Stimulated activated CD4-positive, alpha-beta T cell treated with anti-CD3 and anti-CD28 coated beads, Interleukin-2, amount 100 ng/mL, for 24 hours (primary cell): ENCODE data around the gene FKBP1A.

Experiments
- DNase-seq, 2 donors: peaks; one replicate each; pipeline ENCODE4 v3.0.0-alpha.2; 2020

Gene FKBP1A

DNA sequence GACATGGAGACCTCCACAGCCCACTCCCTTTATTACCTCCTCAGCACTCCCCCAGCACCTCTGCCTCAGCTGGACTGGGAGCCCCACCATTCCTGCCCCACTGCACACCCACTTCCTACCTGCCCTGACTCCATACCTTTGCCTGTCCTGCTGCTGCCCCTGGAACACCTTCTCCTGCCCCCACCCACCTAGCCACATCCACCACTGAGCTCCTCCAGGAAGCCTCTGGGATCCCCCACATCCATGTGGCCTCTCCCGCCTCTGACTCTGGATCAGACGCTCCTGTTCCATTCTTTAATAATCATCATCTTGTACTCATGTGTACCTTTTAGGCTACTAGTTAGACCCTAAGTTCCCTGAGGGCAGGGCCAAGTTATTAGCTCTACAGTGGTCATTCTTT lies 61.8 kb downstream of the FKBP1A start:
- DNase-seq = no peak

DNA sequence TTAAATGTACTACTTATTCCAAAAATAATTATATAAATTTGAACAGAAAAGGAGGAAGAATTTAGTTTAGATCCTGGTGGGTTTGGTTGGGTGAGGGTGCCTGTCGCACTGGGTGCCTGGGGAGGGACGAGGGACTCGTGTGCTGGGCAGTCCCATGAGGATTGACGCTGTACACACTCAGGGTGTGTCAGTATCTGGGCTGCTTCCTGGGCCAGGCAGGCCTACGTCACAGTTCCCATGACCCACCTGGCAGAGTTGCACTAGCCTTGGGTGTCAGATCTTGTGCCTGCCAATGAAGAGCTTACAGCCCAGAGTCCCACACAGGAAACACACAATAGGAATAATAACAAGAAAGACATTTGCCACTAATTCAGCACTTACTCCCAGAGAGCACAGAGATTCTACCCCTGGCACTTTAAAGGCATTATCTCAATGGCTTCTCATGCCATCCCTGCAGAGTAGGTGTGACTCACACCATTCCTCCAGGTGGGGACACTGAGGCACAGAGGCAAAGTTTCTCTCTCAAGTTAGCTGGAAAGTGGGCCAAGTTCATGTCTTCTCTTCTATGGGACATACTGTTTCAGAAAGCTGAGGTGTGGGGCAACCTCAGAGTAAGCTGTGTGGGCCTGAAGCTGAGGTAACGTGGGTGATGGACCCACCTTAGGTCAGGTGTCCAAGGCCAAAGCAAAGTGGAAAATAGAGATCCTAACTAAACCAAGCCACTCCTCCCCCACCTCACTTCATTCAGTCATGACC lies 62.6 kb downstream of the FKBP1A start:
- DNase-seq = peak in 1 of 2 donors; percentile 35

DNA sequence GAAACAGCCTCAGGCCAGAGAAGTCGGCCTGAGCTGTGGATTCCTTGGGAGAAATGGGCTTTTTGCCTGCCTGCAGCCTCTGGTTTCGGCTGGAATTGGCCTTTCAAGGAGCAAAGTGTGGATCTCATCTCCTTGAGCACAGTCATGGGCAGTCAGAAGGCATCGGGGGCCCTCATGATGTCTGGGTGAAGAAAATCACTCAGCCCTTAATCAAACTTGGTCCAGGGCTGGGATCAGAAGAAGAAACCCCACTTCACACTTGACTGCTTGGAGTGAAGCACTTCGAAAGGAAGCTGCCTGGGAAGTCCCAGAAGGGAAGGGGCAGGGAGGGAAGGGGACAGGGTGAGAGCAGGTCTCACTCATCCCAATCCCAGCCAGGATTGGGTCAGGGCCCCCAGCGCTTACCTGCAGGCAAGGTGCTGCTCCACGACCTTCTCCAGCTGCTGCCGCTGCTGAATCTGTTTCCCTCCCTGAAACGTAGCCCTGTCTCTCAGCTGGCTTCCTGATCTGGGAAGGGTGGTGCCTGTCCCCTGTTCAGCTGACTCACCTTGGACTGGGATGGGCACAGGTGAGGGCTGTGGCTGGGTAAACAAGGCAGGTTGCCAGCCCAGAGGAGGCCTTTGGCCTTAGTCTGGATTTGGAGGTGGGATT lies 64.0 kb downstream of the FKBP1A start, which contains the start of gene SDCBP2:
Gene SDCBP2, minus strand, starts transcription at position 460 of the 651 bp plus-strand sequence. CDS start 8,723 bp downstream, outside the sequence.
- DNase-seq = no peak

DNA sequence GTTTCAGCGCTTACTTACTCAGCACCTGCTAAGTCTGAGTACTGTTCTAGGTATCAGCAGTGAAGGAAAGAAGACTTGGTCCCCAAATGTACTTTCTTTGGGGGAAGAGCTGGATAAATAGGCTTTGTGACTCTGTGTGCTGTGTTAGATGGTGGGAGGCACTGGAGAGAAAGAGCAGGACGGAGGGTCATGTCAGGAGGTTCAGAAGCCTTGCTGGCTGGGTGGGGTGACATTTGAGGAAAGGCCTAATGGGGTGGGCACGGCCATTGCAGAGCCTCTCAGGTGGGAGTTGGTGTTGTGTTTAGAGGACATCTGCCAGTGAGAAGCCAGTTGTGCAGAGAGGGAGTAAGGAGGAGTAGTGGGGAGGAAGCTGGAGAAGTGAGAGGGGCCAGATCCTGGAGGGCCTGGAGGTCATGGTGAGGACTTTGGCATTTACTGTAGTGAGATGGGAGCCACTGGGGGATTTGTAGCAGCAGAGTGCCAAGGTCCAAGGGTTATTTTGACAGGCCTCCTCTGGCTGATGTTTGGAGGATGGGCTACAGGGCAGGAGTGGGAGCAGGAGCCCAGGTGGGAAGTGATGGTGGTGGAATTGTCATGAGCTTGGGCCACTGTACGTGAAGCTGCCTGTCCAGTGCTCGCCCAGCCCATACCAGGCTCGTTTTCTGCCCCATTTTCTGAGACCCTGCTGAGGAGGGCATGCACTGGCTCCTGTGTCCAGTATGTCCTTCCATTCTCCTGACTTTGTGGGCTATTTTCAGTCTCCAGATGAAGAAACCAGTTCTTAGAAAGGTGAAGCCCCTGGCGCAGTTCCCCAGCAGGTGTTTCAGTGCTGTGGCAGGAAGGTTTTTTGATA lies 64.8 kb downstream of the FKBP1A start:
- DNase-seq = no peak

DNA sequence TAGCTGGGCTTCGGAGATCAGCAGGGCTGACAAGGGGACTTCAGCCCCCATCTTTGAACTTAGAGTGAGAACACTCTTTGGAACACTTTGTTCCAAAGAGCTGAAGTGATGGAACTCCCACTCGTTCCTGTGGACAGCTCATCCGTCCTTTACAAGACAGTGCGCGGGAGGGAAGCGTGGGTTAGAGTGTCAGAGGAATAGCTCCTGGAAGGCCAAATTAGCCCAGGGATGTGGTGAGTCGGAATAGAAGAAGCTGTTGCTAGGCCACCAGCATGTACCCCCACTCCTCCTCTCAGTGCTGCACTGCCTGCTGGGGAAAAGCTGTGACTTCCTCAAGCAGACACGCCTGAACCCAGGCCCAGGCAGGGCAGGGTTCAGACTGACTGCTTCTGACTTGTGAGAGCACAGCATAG lies 65.6 kb downstream of the FKBP1A start:
- DNase-seq = no peak

DNA sequence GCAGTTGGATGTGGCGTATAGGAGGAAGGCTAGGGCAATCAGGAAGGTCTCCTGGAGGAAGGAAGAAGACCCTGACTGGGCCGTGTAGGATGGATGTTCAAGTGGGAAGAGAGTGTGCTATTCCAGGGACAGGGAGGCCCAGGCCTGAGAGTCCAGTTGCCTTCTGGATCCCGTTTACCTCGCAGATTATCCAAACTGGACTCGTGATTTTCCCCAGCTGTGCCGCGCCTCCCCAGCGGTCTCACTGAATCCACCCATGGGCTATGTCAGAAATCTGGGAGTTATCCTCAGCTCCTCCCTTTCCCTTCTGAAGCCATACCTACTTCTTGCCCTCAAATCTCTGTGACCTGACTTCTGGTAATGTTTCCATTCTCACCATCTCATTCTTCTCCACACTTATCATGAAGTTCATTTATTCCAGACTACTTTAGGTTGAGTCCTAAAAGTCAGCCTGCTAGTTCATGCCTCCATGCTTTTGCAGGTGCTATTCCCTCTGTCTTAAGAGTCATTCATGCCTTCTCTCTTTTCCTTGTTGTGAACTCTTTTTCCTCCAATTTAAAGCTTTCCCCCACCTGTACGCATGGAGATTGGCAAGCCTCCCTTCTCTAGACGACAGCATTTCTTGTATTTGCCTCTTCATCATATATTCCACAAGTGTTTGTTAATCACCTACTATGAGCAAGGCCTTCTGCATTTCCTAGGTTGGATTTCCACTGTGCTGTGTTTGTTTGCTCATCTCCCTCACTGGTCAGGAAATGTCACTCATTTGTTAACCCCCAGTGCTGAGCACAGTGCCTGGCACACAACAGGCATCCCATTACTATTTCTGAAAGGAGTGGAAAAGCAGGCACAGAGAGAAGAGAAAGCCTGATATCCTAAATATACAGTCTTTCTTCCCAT lies 66.6 kb downstream of the FKBP1A start:
- DNase-seq = no peak

DNA sequence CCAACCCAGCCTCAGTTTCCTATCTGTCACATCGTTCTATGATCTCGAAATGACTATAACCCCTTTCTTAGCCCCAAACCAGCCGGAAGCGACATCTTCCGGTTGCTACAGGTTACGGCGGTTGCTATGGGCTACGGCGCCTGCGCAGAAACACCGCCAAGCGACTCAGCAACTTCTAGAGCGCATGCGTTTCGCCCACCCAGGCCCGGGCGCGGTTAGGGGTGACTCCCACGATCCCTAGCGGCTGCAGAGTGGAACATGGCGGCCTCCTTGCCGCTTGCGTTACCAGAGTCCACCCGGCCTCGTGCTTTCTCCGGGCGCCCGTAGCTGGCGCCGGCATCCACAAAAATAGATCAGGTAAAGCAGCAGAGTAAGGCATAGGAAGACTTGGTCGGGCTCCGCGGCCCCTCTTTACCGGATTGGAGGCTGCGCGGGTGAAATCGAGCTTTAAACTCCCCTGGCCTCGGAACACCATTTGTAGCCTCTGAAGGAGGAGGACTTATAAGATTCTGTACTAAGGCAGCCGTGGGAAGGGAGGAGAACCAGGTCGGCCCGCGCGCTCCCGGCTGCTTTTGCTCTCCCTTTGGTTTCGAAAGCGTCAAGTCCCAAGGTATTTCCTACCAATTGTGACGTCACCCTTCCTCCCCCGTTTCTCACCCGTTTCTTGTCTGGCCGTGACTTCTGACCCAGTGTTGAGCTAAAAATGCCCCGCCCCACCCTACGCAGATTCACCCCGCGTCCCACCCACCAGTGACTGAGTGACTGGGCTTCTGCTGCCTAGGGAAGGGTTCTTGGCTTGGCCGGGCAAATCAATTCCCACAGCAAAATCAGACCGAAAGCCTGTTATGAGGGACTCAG lies 67.5 kb downstream of the FKBP1A start:
- DNase-seq = peak; percentile 99

DNA sequence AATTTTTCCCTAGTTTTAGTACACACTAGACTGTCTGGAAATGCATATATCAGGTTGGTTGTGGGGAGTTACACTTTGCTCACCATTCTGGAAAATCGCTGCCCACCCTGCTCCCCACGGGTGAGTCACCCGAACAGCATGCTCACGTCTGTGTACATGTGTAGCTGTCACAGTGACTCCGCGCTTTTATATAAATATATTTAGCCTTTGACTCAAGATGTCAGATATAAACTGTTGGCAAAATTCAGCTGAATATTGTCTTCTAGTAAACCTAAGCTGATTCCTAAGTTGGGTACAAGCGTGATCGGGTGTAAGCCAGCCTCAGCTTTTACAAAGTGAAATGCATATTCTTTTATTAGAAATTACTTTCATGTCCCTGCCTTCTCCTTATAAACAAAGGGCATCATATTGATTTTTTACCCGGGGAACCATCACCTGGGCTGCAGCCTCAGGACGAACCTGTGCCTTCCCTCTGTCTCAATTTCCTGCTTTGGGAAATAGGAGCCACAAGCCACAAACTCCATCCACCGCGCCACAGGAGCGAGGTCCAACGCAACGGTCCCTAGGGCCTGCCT lies 68.2 kb downstream of the FKBP1A start:
- DNase-seq = peak; percentile 24 to 39

DNA sequence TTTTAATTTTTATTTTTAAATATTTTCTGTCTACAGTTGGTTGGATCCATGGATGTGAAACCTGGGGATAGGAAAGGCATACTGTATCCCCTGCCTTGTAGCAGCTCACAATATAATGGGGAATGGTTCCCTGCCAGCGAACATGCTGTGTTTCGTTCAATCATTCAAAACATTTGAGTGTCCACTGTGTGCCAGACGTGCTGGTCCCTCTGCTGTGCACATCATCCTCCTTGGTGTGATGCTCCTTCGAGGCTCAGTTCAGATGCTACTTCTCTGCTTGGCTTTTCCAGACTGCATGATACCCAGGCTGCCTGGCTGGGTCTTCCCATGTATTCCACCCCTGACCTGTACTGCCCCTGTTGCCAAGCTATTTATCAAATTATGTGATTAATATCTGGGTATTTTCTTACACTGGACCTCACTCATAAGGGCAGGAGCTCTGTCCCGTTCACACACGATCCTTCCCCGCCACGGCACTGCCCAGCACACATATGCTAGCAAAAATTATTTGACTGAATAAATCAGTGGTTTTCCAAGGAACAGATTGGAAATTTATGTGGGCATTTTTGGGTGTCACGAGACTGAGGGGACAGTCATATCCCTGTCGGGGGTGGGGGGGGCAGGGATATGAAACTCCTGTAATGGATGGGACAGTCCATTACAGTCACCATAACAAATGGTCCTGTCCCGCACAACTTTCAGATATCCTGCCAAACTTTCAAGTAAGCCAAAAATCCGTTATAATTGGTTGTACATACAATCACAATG lies 68.8 kb downstream of the FKBP1A start:
- DNase-seq = no peak

DNA sequence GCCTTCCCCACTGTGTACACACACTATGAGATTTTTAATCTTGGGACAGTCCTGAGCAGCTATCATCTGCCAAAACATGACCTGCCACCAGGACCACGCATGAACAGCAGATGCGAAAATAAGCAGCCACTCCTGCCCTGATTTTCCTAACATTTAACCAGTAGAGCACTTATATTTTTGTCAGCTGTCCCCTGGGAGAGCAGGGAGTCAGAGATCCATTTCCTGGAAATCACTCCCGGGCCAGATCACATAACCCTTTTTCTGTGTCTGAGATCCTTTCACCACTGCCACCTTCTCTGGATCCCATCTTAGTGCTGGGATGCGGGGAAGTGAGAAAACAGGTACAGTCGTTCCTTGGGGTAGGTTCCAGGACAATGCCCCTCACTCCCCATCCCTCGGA lies 69.6 kb downstream of the FKBP1A start:
- DNase-seq = no peak

DNA sequence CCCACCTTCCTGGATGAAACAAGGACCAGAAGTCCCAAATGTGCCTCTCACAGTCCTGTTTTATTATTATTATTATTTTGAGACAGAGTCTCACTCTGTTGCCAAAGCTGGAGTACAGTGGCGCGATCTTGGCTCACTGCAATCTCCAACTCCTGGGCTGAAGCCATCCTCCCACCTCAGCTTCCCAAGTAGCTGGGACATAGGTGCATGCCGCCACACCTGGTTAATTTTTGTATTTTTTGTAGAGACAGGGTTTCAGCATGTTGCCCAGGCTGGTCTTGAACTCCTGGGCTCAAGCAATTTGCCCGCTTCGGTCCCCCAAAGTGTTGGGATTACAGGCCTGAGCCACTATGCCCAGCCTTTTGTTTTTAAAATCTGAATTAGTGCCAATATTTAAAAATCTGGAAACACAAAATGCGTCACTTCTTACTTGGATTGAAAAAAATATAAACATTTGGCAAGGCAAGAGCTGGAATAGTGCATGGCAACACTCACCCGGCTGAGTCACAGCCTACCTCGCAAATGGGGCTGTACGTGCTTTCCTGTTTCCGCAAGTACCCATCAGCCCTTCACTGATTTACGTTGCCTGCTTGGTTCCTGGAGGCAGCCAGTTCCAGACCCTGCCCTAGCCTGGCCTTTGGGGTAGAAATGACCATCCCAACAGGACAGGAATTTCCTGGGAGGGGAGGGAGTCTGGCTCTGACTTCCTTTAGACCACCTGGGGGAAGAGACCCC lies 70.2 kb downstream of the FKBP1A start:
- no peak for DNase-seq

DNA sequence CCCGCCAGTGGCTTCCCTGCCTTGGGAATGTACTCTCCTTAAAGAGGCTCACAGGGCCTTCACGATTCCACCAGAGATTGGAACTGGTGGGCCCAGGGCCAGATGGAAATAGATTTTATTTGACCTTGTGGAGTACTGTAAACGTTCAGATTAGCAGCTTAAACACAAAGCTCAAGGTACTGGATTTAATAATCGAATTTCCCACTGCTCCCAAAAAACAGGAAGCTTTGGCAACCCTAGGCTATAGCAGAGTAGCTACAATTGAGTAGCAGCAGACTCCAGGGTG lies 71.3 kb downstream of the FKBP1A start:
- no peak for DNase-seq

DNA sequence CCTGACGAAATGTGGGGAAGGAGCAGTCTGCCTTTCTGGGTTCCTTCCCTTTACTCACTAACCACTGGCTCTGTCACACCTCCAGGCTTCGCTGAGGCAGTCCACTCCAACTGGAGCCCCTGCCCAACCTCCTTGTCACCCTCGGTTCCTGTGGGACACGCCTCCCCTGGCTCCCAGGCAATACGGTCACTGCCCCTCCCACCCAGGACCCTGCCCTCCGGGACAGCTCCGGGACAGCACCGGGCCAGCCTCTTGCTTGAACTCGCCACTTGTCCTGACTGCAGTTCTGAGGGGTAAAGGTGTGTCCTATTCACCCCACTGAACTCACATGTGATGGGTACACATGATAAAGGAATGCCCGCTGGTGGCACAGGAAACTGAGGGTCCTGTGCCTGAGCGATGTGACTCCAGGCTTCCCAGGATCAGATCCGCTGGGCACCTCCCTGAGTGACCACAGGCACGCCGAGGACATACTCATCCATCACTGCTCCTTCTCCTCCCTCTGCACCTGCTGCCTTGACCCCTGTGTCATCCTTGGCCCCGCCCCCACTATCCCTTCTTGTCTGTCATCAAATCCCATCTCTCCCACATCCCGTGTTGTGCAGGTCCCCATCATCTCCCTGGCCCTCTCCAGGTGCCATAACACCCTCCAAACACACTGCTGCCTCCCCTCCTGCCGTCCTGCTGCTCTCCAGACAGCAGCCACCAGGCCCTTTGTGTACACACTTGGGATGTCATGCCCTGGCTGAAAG lies 71.8 kb downstream of the FKBP1A start:
- no peak for DNase-seq

DNA sequence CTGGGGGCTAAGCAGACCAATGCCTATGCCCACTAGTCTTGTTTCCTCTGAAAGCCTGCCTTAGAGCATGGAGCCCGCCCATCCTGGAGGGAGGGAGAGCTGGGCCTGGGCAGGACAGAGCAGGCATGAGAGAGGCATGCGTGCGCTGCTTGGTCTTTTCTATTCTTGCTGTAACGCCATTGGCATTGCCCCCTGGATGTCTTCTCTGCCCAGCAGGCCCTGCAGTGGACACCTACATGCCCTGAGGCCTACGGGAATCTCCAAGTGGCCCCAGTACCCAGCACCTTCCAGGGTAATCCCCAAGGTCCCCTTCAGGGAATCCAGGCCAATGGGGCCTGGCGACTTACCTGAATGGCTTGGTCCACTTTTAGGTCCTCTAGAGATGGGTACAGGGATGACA lies 72.8 kb downstream of the FKBP1A start:
- no peak for DNase-seq

DNA sequence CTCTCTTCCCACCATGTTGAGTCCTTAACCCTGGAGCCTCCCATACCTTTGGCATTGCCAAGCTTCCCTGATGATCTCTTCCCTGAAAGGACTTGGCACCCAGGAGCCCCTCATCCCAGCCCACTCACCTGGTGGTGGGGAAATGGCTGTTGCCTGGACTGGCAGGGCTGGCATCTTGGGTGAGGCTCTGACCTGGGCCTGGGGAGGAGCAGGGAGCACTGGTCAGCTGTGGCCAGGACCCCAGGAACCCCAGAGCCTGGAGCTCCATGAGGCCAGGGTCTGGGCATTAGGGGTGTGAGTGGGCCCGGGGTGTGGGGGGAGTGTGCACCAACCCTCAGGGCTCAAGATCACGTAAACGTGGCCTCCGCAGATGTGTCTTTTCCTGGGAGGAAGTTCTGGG lies 73.4 kb downstream of the FKBP1A start:
- no peak for DNase-seq

DNA sequence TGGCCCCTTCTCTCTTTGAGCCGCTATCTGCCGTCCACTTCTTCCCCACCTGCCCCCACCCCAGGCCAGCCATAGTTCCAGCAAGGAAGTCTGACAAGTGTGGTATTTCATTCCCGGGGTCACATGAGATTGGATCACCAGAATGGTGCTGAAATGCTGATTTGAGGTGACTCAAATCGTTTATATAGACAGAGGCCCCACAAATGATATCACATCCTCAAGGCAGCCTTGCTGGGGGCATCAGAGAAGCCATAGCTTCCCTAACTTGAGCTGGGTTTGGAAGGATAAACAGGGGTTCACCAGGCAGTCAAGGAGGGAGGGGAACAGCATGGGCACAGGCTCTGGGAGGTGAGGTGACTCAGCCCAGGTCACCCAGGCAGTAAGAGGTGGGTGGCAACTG lies 73.8 kb downstream of the FKBP1A start:
- no peak for DNase-seq
